Aorta (tissue), 5 donors: ENCODE measurements around the gene BACH2. TPM values are rescaled to one million over a fixed set of nuclear protein-coding genes. Genes with fewer than 3 reads are reported as not detected.

ENCODE experiments used
- ATAC-seq: fragments of 200-7000 bp; cut with Tn5 transposase; one replicate; pipeline ENCODE4 v1.9.1; 2022; ENCODE audit warnings: moderate library complexity; ENCODE audit not compliant: low FRiP score
- DNase-seq, 2 donors: peaks; one replicate each; pipeline ENCODE4 v3.0.0-alpha.2; 2020
- H3K27ac ChIP-seq, 2 donors: one replicate each; pipeline ENCODE4 v1.5.1; 2013; ENCODE audit warnings: low read length in 2 of 2, mild to moderate bottlenecking in 2 of 2, moderate library complexity in 2 of 2, control low read depth in 1 of 2, inconsistent platforms in 1 of 2, low read depth in 1 of 2
- H3K27me3 ChIP-seq, 2 donors: one replicate each; pipeline ENCODE4 v1.6.1; 2013; ENCODE audit warnings: control low read depth in 1 of 2, low read length in 1 of 2, mild to moderate bottlenecking in 1 of 2, moderate library complexity in 1 of 2; ENCODE audit not compliant: insufficient read depth in 2 of 2, control insufficient read depth in 1 of 2
- H3K36me3 ChIP-seq, 2 donors: one replicate each; pipeline ENCODE4 v1.6.1; 2013; ENCODE audit warnings: control low read depth in 1 of 2, low read length in 1 of 2, mild to moderate bottlenecking in 1 of 2; ENCODE audit not compliant: insufficient read depth in 2 of 2, control insufficient read depth in 1 of 2
- H3K4me1 ChIP-seq, 2 donors: one replicate each; pipeline ENCODE4 v1.6.1; 2013; ENCODE audit warnings: low read length in 2 of 2, control low read depth in 1 of 2, mild to moderate bottlenecking in 1 of 2, moderate library complexity in 1 of 2; ENCODE audit not compliant: insufficient read depth in 2 of 2, control insufficient read depth in 1 of 2
- H3K4me3 ChIP-seq, 2 donors: one replicate each; pipeline ENCODE4 v1.5.1; 2013; ENCODE audit warnings: low read length in 2 of 2, control low read depth in 1 of 2, mild to moderate bottlenecking in 1 of 2
- H3K9me3 ChIP-seq: one replicate; pipeline ENCODE4 v1.6.1; 2013; ENCODE audit warnings: mild to moderate bottlenecking, low read length; ENCODE audit not compliant: control insufficient read depth
- WGBS, 2 donors: extraction: QIAGEN DNeasy Blood & Tissue Kit; methylation state at CpG; one replicate each; pipeline ENCODE4 v1.1.7; 2013; 5-methylcytosine and 5-hydroxymethylcytosine counted together
- intact Hi-C, 2 donors: fragments of 100-400 bp; cut with DNase I; formaldehyde crosslinking; loops; one replicate each; pipeline versions ENCODE4 v1.14.2 to v1.15.0; 2022
- polyA plus RNA-seq, 2 donors: library from polyadenylated mRNA; stranded (reverse); fragments of 200-250 nt; gene quantifications; one replicate each; pipeline ENCODE4 v1.2.3, GENCODE V29; 2013
- total RNA-seq, 2 donors: library from RNA; stranded (reverse); fragmentation: NEBNext Ultra II Directional; extraction: Animal tissue kit (Norgen Biotek cat#: 25700); gene quantifications; one replicate each; pipeline ENCODE4 v1.2.1, GENCODE V29; 2021
- donor health status: healthy with polysubstance abuse.
- donor health status: Bipolar disorder and iron deficiency.
- donor health status: DM: no; HTN: no; CAD: no.
- donor health status: DM: no; HTN: no; CAD: no.
- donor health status: DM: yes; HTN: yes; CAD: no.

Gene BACH2
- total and polyA plus RNA-seq, 4 donors: 0.36 to 22.2 (median 6.1) TPM

DNA sequence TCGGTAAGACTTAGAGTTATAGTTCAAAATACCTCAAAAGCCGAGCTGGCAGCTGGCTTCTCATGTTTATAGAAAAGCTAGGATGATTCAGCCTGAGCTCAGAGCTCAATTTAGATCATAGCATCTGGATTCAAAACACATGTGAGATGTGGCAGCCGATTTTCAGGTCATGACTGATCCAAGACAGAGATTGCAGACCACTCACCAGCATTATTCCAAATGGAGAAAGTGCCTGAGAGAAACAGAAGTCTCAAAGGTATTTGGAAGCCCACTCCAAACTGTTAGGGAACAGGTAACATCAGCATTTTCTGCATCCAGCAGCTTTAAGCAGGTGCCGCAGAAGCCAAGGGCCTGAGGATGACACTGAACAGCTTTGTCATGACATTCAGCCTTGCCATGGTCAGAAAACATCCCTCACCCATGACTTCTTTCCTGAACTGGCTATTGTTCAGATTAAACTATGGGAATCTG is 102.2 kb downstream of the BACH2 start:
- no peak for DNase-seq
- H3K4me1 ChIP-seq: peaks cover 0 to 6% of the 10 kb centered on the region in 2 donors
- 23 to 32% methylated on average over 4 of the region's 4 CpGs for WGBS, 2 donors
- H3K36me3 ChIP-seq: no peaks in the 10 kb centered on the region
- no peak for ATAC-seq
- H3K27ac ChIP-seq: no peak overlapping the region
- H3K27me3 ChIP-seq: no peaks in the 10 kb centered on the region
- H3K4me3 ChIP-seq: no peak overlapping the region
- H3K9me3 ChIP-seq: no peaks in the 10 kb centered on the region
- intact Hi-C loops: no loop called here

DNA sequence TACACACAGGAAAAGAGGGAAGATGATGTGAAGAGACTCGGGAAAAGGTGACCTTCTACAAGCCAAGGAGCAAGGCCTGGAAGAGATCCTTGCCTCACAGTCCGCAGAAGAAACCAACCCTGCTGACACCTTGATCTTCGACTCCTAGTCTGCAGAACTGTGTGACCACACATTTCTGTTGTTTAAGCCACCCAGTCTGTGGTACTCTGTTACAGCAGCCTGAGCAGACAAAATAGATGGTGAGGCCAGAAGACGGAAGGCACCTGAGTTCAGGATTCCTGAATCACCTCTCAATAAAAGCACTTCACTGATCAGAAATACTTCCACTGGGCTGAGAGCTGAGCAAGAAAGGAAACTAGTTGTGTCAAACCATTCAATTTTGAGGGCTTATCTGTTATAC is 103.3 kb downstream of the BACH2 start:
- H3K4me1 ChIP-seq: peaks cover 0 to 6% of the 10 kb centered on the region in 2 donors
- H3K36me3 ChIP-seq: no peaks in the 10 kb centered on the region
- no peak for ATAC-seq
- no peak overlapping the region for H3K4me3 ChIP-seq
- no peak for DNase-seq
- 96 to 99% methylated on average over 4 of the region's 4 CpGs for WGBS, 2 donors
- no peaks in the 10 kb centered on the region for H3K9me3 ChIP-seq
- intact Hi-C loops: no loop called here
- H3K27ac ChIP-seq: no peak overlapping the region
- no peaks in the 10 kb centered on the region for H3K27me3 ChIP-seq

DNA sequence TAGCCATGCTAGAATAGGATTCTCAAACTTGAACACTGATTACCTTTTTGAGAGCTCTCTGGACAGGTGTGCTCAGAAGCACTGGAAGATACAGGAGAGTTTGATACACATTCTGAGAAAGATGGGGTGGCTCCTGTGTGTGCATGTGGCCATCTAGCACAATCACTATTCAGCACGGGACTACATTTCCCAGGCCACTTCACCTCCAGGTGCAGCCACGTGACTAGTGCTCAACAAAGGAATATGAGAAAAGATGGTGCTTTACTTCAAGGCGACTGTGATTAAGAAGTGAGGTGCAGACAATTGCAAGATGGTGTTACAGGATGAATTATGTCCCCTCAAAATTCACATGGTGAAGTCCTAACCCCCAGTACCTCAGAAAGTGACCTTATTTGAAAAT is 103.8 kb downstream of the BACH2 start:
- no peak overlapping the region for H3K4me3 ChIP-seq
- H3K4me1 ChIP-seq: peaks cover 0 to 6% of the 10 kb centered on the region in 2 donors
- intact Hi-C loops: no loop called here
- ATAC-seq (no peak), DNase-seq (no peak)
- no peaks in the 10 kb centered on the region for H3K9me3 ChIP-seq
- H3K27me3 ChIP-seq: no peaks in the 10 kb centered on the region
- no peak overlapping the region for H3K27ac ChIP-seq
- H3K36me3 ChIP-seq: no peaks in the 10 kb centered on the region
- WGBS, 2 donors: 95 to 96% methylated on average over 3 of the region's 3 CpGs

DNA sequence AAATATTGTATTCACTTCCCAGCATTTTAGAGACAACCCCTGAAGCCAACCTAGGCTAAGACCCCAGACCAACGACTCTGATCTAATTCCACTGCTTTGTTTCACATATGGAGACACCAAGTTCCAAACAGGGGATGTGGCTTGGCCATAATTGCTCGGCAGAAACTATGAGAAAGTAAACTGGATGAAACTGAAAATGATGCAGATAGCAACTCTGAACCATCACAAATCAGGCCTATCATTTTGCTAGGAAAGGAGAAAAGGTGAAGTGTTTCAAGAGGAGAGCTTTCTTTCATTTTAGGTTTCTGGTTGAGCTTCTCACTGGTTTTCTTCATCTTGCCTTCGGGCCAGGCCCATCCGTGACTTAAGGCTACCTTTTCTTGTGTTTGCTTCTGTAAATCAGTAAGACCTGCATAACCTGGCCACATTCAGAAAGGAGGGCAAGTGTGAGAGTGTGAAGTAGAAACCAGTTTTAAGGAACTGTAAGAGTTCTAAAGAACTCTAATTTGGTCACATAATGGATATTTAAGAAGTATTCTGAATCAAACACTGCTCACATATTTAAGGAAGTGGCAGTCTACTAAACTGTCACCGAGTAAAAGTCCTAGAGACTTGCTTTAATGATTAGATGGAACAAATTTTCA is 105.8 kb downstream of the BACH2 start:
- intact Hi-C loops: no loop called here
- H3K27ac ChIP-seq: peak overlapping the region in 1 of 2 donors; percentile 36
- H3K4me1 ChIP-seq: peaks cover 0 to 8% of the 10 kb centered on the region in 2 donors
- DNase-seq (no peak), ATAC-seq (no peak)
- no peaks in the 10 kb centered on the region for H3K36me3 ChIP-seq
- WGBS, 2 donors: 76 to 77% methylated on average over 5 of the region's 5 CpGs
- H3K4me3 ChIP-seq: no peak overlapping the region
- H3K27me3 ChIP-seq: no peaks in the 10 kb centered on the region
- H3K9me3 ChIP-seq: no peaks in the 10 kb centered on the region

DNA sequence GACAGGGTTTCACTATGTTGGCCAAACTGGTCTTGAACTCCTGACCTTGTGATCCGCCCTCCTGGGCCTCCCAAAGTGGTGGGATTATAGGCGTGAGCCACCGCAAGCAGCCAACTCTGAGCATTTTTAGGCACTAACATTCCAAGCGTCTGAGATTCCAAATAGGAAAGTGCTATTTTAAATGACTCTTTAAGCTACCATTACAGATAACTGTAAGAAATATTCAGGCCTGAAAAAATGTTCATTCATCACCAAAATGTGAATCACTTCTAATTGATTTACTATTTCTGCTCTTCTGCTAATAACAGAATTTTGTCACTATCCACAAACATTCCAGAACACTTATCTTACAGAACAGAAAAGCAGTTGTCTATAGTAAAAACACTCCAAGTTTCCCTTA is 106.5 kb downstream of the BACH2 start:
- 28% methylated on average over 4 of the region's 4 CpGs for WGBS, 2 donors
- no peaks in the 10 kb centered on the region for H3K27me3 ChIP-seq
- no peaks in the 10 kb centered on the region for H3K36me3 ChIP-seq
- H3K4me3 ChIP-seq: no peak overlapping the region
- peak overlapping the region in 1 of 2 donors; percentile 40 for H3K27ac ChIP-seq
- no peaks in the 10 kb centered on the region for H3K9me3 ChIP-seq
- no peak for DNase-seq
- no peak for ATAC-seq
- intact Hi-C loops: no loop called here
- peaks cover 0 to 7% of the 10 kb centered on the region in 2 donors for H3K4me1 ChIP-seq

DNA sequence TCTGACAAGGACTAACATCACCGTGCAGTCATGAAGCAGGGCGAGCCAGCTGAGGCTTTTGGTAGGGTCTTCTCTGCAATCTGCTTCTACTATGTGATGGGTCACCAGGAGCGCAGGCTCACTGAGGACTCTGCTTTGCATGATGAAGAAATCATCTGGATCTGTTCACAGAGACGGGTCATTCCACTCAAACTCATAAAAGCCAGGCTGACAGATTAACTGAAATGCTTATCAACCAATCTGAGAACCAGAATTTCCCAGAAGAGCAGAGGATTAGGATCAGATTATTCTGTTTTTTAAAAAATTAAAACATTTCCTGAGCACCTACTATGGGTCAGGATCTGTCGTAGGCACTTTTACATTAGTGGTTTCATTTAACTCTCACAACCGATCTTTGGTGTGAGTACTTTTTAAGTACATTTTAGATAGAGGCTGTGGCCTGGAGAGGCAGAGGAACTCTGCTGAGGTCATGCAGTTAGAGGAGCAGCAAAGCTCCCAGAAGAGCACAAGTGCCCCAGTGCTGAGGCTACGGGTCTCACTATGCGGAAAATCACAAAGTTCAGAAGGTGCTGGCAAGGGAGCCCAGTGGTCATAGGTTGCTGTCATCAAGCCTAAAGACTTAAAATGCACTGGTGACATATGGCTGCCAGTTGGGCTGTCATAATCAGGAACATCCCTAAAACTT is 109.1 kb downstream of the BACH2 start:
- ATAC-seq: no peak
- H3K27ac ChIP-seq: no peak overlapping the region
- intact Hi-C loops: no loop called here
- WGBS, 2 donors: 77 to 80% methylated on average over 8 of the region's 8 CpGs
- H3K4me1 ChIP-seq: peaks cover 0 to 13% of the 10 kb centered on the region in 2 donors
- H3K4me3 ChIP-seq: no peak overlapping the region
- DNase-seq: no peak
- H3K36me3 ChIP-seq: no peaks in the 10 kb centered on the region
- H3K9me3 ChIP-seq: no peaks in the 10 kb centered on the region
- H3K27me3 ChIP-seq: no peaks in the 10 kb centered on the region

DNA sequence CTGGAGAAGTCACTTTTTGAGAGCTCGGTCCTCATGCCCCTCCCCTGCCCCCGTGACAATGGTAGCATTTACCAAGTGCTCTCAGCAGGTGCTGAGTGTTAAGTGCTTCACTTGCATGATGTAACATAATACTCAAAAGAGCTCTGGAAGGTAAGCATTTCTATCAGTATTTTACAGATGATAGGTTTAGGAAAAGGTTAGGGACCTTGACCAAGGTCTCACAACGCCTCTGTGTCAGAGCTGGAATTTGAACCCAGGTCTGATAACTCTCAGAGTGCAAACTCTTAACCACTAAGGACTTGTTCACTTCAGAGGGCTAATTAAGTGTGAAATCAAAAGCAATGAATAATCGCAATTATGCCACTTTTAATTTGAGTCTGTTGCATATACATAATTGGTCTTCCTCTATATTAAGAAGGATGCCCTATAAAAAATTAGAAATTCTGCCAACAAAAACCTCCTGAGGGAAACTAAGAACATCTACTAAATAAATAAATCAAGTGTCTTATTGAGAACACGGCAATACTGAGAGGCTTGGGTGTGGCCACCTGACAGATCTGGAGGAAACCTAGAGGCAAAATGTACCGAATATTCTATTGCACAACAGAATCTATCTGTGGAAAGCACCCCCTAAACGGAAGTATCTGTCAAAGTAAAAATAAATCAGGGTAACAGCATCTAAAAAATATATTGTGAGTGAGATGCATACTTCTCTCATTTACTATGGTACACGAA is 109.8 kb downstream of the BACH2 start:
- WGBS, 2 donors: 78 to 81% methylated on average over 8 of the region's 8 CpGs
- H3K4me3 ChIP-seq: no peak overlapping the region
- ATAC-seq (no peak), DNase-seq (no peak)
- H3K27me3 ChIP-seq: no peaks in the 10 kb centered on the region
- H3K27ac ChIP-seq: no peak overlapping the region
- intact Hi-C loops: no loop called here
- H3K9me3 ChIP-seq: no peaks in the 10 kb centered on the region
- H3K4me1 ChIP-seq: peaks cover 0 to 13% of the 10 kb centered on the region in 2 donors
- H3K36me3 ChIP-seq: no peaks in the 10 kb centered on the region

DNA sequence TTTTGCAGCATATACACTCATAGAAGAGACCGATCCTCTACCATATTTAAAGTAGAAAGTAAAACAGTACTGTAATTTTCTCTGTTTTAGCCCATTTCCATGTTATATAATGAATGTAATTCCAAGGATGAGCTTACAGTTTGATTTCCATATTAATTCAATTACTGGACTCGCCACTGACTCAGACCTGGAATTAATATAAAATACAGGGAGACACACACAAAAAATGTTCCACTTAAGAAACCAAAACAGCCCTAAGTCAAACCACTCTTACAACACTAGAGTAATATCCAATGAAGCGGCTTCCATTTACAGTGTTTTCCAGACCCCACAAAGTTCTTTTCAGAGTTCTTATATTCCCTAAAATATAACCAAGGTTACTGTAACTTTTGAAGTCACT is 110.6 kb downstream of the BACH2 start:
- peaks cover 0 to 13% of the 10 kb centered on the region in 2 donors for H3K4me1 ChIP-seq
- WGBS, 2 donors: 97 to 99% methylated on average over 3 of the region's 3 CpGs
- H3K27me3 ChIP-seq: no peaks in the 10 kb centered on the region
- ATAC-seq (no peak), DNase-seq (no peak)
- no peak overlapping the region for H3K4me3 ChIP-seq
- H3K36me3 ChIP-seq: no peaks in the 10 kb centered on the region
- intact Hi-C loops: no loop called here
- H3K9me3 ChIP-seq: no peaks in the 10 kb centered on the region
- no peak overlapping the region for H3K27ac ChIP-seq
